H1 (cell line): Measurements from ENCODE around the gene MAP3K13. TPM values are rescaled to one million over a fixed set of nuclear protein-coding genes. Genes with fewer than 3 reads are reported as not detected.

Experiments used
- CTCF ChIA-PET: fragments of 300-600 bp; sonication (Branson Sonifier 250); formaldehyde crosslinking; loops from one replicate; lab custom pipeline; 2021; ENCODE audit not compliant: partially characterized antibody; lab: Charles Lee
- POLR2A ChIA-PET: fragments of 300-600 bp; sonication (Branson Sonifier 250); formaldehyde crosslinking; loops from one replicate; lab custom pipeline; 2021; ENCODE audit warnings: inconsistent platforms; ENCODE audit not compliant: partially characterized antibody; lab: Charles Lee
- DNase-seq, 2 experiments: peaks; one replicate each; pipeline versions ENCODE4 v3.0.0 to v3.0.0-alpha.2; 2010 to 2022; ENCODE audit warnings: low spot score in 2 of 2, low read depth in 1 of 2, mixed read lengths in 1 of 2
- FAIRE-seq: peaks from 2 replicates; lab custom pipeline; 2011; peaks lifted over from hg19 to GRCh38; lab: Jason Lieb, UNC
- H2AFZ ChIP-seq: 2 replicates; pipeline ENCODE4 v1.8.1; 2012; ENCODE audit warnings: low read length, inconsistent platforms
- H2AK5ac ChIP-seq: 2 replicates; pipeline ENCODE4 v1.6.1; 2013; ENCODE audit warnings: low read depth, low read length
- H2BK120ac ChIP-seq: replicated peaks from 2 replicates; pipeline ENCODE3; 2013; ENCODE audit warnings: low read depth, low read length, inconsistent platforms
- H2BK12ac ChIP-seq: 2 replicates; pipeline ENCODE4 v1.6.1; 2013; ENCODE audit warnings: low read depth, low read length
- H2BK15ac ChIP-seq: 2 replicates; pipeline ENCODE4 v1.6.1; 2013; ENCODE audit warnings: low read length
- H2BK20ac ChIP-seq: 2 replicates; pipeline ENCODE4 v1.6.1; 2013; ENCODE audit warnings: low read length
- H2BK5ac ChIP-seq: 2 replicates; pipeline ENCODE4 v1.6.1; 2013; ENCODE audit warnings: low read depth, low read length
- H3K14ac ChIP-seq: 2 replicates; pipeline ENCODE4 v1.6.1; 2013; ENCODE audit warnings: inconsistent platforms; ENCODE audit not compliant: insufficient read length
- H3K18ac ChIP-seq: 2 replicates; pipeline ENCODE4 v1.6.1; 2013; ENCODE audit warnings: low read length; ENCODE audit errors: extremely low read depth
- H3K23ac ChIP-seq: 2 replicates; pipeline ENCODE4 v1.6.1; 2013; ENCODE audit warnings: inconsistent platforms; ENCODE audit not compliant: insufficient read length
- H3K23me2 ChIP-seq: 2 replicates; pipeline ENCODE4 v1.6.1; 2013; ENCODE audit warnings: low read depth, low read length
- H3K27ac ChIP-seq: 2 replicates; pipeline ENCODE4 v1.6.1; 2011; ENCODE audit warnings: low read depth, low read length, inconsistent platforms
- H3K27me3 ChIP-seq, 4 experiments: replicated peaks in 1 of 4; 1 replicate in 1 of 4; 2 replicates in 3 of 4; pipeline versions ENCODE4 v1.6.1 to v1.8.1; 2011 to 2013; ENCODE audit warnings: low read length in 3 of 4, mild to moderate bottlenecking in 3 of 4, inconsistent platforms in 2 of 4, mixed read lengths in 2 of 4, moderate library complexity in 1 of 4; ENCODE audit not compliant: control insufficient read depth in 3 of 4, insufficient read depth in 3 of 4; ENCODE audit errors: extremely low read depth in 1 of 4
- H3K36me3 ChIP-seq, 4 experiments: 2 replicates each; pipeline versions ENCODE4 v1.6.1 to v1.8.1; 2011 to 2013; ENCODE audit warnings: mild to moderate bottlenecking in 4 of 4, low read length in 3 of 4, moderate library complexity in 2 of 4, control low read depth in 1 of 4, inconsistent platforms in 1 of 4; ENCODE audit not compliant: insufficient read depth in 4 of 4, control insufficient read depth in 2 of 4
- H3K4ac ChIP-seq: replicated peaks from 2 replicates; pipeline ENCODE3; 2013; ENCODE audit warnings: low read length, low read depth, mixed read lengths, inconsistent platforms; ENCODE audit not compliant: insufficient read length
- H3K4me1 ChIP-seq, 4 experiments: replicated peaks in 1 of 4; 1 replicate in 1 of 4; 2 replicates in 3 of 4; pipeline versions ENCODE4 v1.6.1 to v1.8.1; 2011 to 2013; ENCODE audit warnings: low read length in 3 of 4, inconsistent platforms in 2 of 4, mixed read lengths in 1 of 4; ENCODE audit not compliant: insufficient read depth in 4 of 4, control insufficient read depth in 3 of 4
- H3K4me2 ChIP-seq, 2 experiments: 2 replicates each; pipeline versions ENCODE4 v1.6.1 to v1.8.1; 2011 to 2013; ENCODE audit warnings: low read depth in 2 of 2, low read length in 2 of 2, control low read depth in 1 of 2, inconsistent platforms in 1 of 2, mild to moderate bottlenecking in 1 of 2; ENCODE audit not compliant: insufficient read depth in 1 of 2
- H3K4me3 ChIP-seq, 4 experiments: fragments of 200-600, 300-600 bp in 1 of 4; sonication (generic), shearing (Covaris generic), sonication (Bioruptor Twin) in 1 of 4; 2 replicates each; pipeline versions ENCODE4 v1.5.1 to v1.8.1; 2011 to 2016; ENCODE audit warnings: low read length in 4 of 4, low read depth in 3 of 4, control low read depth in 2 of 4, inconsistent platforms in 2 of 4, mild to moderate bottlenecking in 2 of 4, mixed read lengths in 1 of 4, moderate library complexity in 1 of 4; ENCODE audit not compliant: insufficient read depth in 2 of 4; ENCODE audit errors: extremely low read depth in 1 of 4
- H3K56ac ChIP-seq: replicated peaks from 2 replicates; pipeline ENCODE3; 2013; ENCODE audit warnings: low read depth, mild to moderate bottlenecking, mixed read lengths, low read length, inconsistent platforms; ENCODE audit not compliant: insufficient read length
- H3K79me1 ChIP-seq: 2 replicates; pipeline ENCODE4 v1.6.1; 2013; ENCODE audit warnings: low read depth, low read length, control low read depth
- H3K79me2 ChIP-seq, 2 experiments: 2 replicates each; pipeline versions ENCODE4 v1.6.1 to v1.8.1; 2012 to 2013; ENCODE audit warnings: low read length in 2 of 2, mild to moderate bottlenecking in 2 of 2, inconsistent platforms in 1 of 2; ENCODE audit not compliant: insufficient read depth in 2 of 2, control insufficient read depth in 1 of 2
- H3K9ac ChIP-seq, 4 experiments: replicated peaks in 1 of 4; 1 replicate in 1 of 4; 2 replicates in 3 of 4; pipeline versions ENCODE4 v1.6.1 to v1.8.1; 2011 to 2013; ENCODE audit warnings: low read depth in 3 of 4, low read length in 3 of 4, control low read depth in 2 of 4, mild to moderate bottlenecking in 2 of 4, moderate library complexity in 2 of 4, inconsistent platforms in 1 of 4; ENCODE audit errors: extremely low read depth in 1 of 4
- H3K9me3 ChIP-seq, 2 experiments: 2 replicates each; pipeline versions ENCODE4 v1.6.1 to v1.8.1; 2012 to 2013; ENCODE audit warnings: mild to moderate bottlenecking in 2 of 2, moderate library complexity in 2 of 2, control low read depth in 1 of 2, inconsistent platforms in 1 of 2, low read depth in 1 of 2, low read length in 1 of 2, mixed read lengths in 1 of 2; ENCODE audit not compliant: insufficient read depth in 2 of 2
- H4K20me1 ChIP-seq, 2 experiments: replicated peaks in 1 of 2; 2 replicates each; pipeline versions ENCODE3 to v1.8.1; 2011 to 2013; ENCODE audit warnings: inconsistent platforms in 2 of 2, low read length in 2 of 2, mild to moderate bottlenecking in 1 of 2; ENCODE audit not compliant: insufficient read depth in 2 of 2, control insufficient read depth in 1 of 2
- H4K5ac ChIP-seq: 2 replicates; pipeline ENCODE4 v1.6.1; 2013; ENCODE audit warnings: low read length, low read depth, mixed read lengths, inconsistent platforms; ENCODE audit not compliant: insufficient read length
- H4K8ac ChIP-seq: 2 replicates; pipeline ENCODE4 v1.8.0; 2013; ENCODE audit warnings: mild to moderate bottlenecking, moderate library complexity, low read length, inconsistent platforms; ENCODE audit not compliant: insufficient read depth; ENCODE audit errors: extremely low read depth
- H4K91ac ChIP-seq: replicated peaks from 2 replicates; pipeline ENCODE3; 2013; ENCODE audit warnings: low read length, mixed read lengths, inconsistent platforms; ENCODE audit not compliant: insufficient read length
- ATF2 ChIP-seq: IDR thresholded peaks from 2 replicates; pipeline ENCODE4 v1.6.1; 2012; ENCODE audit warnings: low read length, inconsistent platforms
- CHD1 ChIP-seq: IDR thresholded peaks from 2 replicates; pipeline ENCODE4 v1.6.1; 2012; ENCODE audit warnings: low read depth, low read length, improper control_type of control experiment
- GABPA ChIP-seq: IDR thresholded peaks from 2 replicates; pipeline ENCODE4 v1.6.1; 2011; ENCODE audit warnings: mild to moderate bottlenecking, low read length, moderate library complexity, borderline replicate concordance; ENCODE audit not compliant: insufficient read depth
- KDM1A ChIP-seq: fragments of 200-600, 300-600 bp; sonication (generic); IDR thresholded peaks from 2 replicates; pipeline ENCODE4 v1.7.1; 2016; ENCODE audit warnings: mild to moderate bottlenecking, low read length, borderline replicate concordance
- KDM5A ChIP-seq: fragments of 200-600 bp; IDR thresholded peaks from 2 replicates; pipeline ENCODE4 v1.7.1; 2012; ENCODE audit warnings: mild to moderate bottlenecking, low read length, inconsistent platforms, mixed read lengths
- NRF1 ChIP-seq: IDR thresholded peaks from 2 replicates; pipeline ENCODE4 v1.6.1; 2011; ENCODE audit warnings: mild to moderate bottlenecking, low read depth, low read length, improper control_type of control experiment
- POU5F1 ChIP-seq: IDR thresholded peaks from 2 replicates; pipeline ENCODE4 v1.6.1; 2011; ENCODE audit warnings: low read depth, mild to moderate bottlenecking, low read length, moderate library complexity
- RNF2 ChIP-seq: fragments of 200-900, 300-1000 bp; sonication (generic); IDR thresholded peaks from 2 replicates; pipeline ENCODE4 v1.7.1; 2016; ENCODE audit warnings: borderline replicate concordance, low read depth, mild to moderate bottlenecking, antibody characterized with exemption, low read length; ENCODE audit not compliant: poor library complexity, severe bottlenecking; ENCODE audit errors: missing control alignments
- SIRT6 ChIP-seq: IDR thresholded peaks from one replicate; pipeline ENCODE4 v1.7.1; 2012; ENCODE audit warnings: low read length, inconsistent platforms
- polyA plus RNA-seq, 7 experiments: library from polyadenylated mRNA; depleted of rRNA in 3 of 7; stranded (reverse) in 5 of 7; unstranded in 2 of 7; fragments of >200 nt in 5 of 7; fragments of 200-250 nt in 2 of 7; gene quantifications; 1 replicate in 5 of 7; 2 replicates in 1 of 7; 4 replicates in 1 of 7; pipeline versions ENCODE4 v1.2.1 to v1.2.3, GENCODE V29; 2011 to 2013; ENCODE audit warnings: missing spikeins in 2 of 7, mixed read lengths in 2 of 7
- total RNA-seq: library from RNA; stranded (reverse); fragmentation: NEBNext Ultra II Directional; extraction: Animal tissue kit (Norgen Biotek cat#: 25700); gene quantifications from 2 replicates; pipeline ENCODE4 v1.2.1, GENCODE V29; 2021
- TF ChIP-seq, protein P1 (sequence below), 3 experiments: IDR thresholded peaks; 1 replicate in 2 of 3; 2 replicates in 1 of 3; pipeline versions ENCODE4 v1.5.1 to v1.6.1; 2011; ENCODE audit warnings: low read length in 3 of 3, mild to moderate bottlenecking in 3 of 3, inconsistent platforms in 2 of 3, low read depth in 1 of 3, moderate library complexity in 1 of 3; ENCODE audit not compliant: insufficient read depth in 1 of 3; ENCODE audit errors: control extremely low read depth in 1 of 3

MAP3K13 gene
- total and polyA plus RNA-seq, 2 of the 8 experiments (the other 6 are each of a cell fraction or from before 2014, with no cell fraction given): 6.8 to 17.9 TPM

- Histone ChIP-seq H3K14ac (no peak overlapping the region), H3K4me3 (no peak overlapping the region), H2BK12ac (no peak overlapping the region), H3K18ac (no peak overlapping the region), H2BK20ac (no peak overlapping the region), H3K9ac (no peak overlapping the region), H3K23ac (no peak overlapping the region), H3K27ac (no peak overlapping the region), H4K8ac (no peak overlapping the region), H2AFZ (no peak overlapping the region), H3K56ac (no peak overlapping the region), H2BK5ac (no peak overlapping the region), H4K91ac (no peak overlapping the region), H3K79me1 (no peaks in the 10 kb centered on the region), H3K4me1 (no peaks in the 10 kb centered on the region), H2AK5ac (no peak overlapping the region), H2BK120ac (no peak overlapping the region), H4K20me1 (no peaks in the 10 kb centered on the region), H3K79me2 (no peaks in the 10 kb centered on the region), H3K4me2 (no peak overlapping the region), H3K23me2 (no peaks in the 10 kb centered on the region), H3K36me3 (no peaks in the 10 kb centered on the region), H3K4ac (no peak overlapping the region), H3K9me3 (no peaks in the 10 kb centered on the region), H4K5ac (no peak overlapping the region), H3K27me3 (no peaks in the 10 kb centered on the region), H2BK15ac (no peak overlapping the region)
- CTCF ChIA-PET: interaction anchor here (1.3 to 2.4 kb wide), 2 partner anchors 19 to 236 kb away, joined by 3 to 10 read pairs; no protein-coding TSS in a partner anchor
- no peak for FAIRE-seq
- DNase-seq: no peak
- POLR2A ChIA-PET: no interaction called here
- TF ChIP-seq, protein P1, sequence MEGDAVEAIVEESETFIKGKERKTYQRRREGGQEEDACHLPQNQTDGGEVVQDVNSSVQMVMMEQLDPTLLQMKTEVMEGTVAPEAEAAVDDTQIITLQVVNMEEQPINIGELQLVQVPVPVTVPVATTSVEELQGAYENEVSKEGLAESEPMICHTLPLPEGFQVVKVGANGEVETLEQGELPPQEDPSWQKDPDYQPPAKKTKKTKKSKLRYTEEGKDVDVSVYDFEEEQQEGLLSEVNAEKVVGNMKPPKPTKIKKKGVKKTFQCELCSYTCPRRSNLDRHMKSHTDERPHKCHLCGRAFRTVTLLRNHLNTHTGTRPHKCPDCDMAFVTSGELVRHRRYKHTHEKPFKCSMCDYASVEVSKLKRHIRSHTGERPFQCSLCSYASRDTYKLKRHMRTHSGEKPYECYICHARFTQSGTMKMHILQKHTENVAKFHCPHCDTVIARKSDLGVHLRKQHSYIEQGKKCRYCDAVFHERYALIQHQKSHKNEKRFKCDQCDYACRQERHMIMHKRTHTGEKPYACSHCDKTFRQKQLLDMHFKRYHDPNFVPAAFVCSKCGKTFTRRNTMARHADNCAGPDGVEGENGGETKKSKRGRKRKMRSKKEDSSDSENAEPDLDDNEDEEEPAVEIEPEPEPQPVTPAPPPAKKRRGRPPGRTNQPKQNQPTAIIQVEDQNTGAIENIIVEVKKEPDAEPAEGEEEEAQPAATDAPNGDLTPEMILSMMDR (IDR thresholded peaks at IDR 0.05; ENCODE audit: control extremely low read depth in 1 of 3, insufficient read depth in 1 of 3, low read depth in 1 of 3, low read length in 3 of 3): no peak
- no peak for TF ChIP-seq CHD1
- no peak for TF ChIP-seq KDM5A
- no peak for TF ChIP-seq SIRT6
- TF ChIP-seq RNF2: no peak
- TF ChIP-seq POU5F1: no peak
- TF ChIP-seq NRF1: no peak
- TF ChIP-seq ATF2: no peak
- no peak for TF ChIP-seq KDM1A
- TF ChIP-seq GABPA: no peak
Observed at GRCh38 chr3:185335799-185336198, 27.1 kb upstream of the MAP3K13 start.
